Spleen (tissue), 7 donors: ENCODE measurements around the gene CDC5L.

Source experiments
- CTCF ChIP-seq, 11 experiments: fragments of 200-600 bp in 7 of 11; fragments of 450-650 bp in 4 of 11; sonication (generic) in 4 of 11; IDR thresholded peaks in 8 of 11; conservative IDR thresholded peaks in 3 of 11; 1 replicate in 7 of 11; 2 replicates in 4 of 11; pipeline versions ENCODE4 v1.4.0 to v1.8.0; 2016 to 2021; ENCODE audit warnings: antibody characterized with exemption in 11 of 11, inconsistent platforms in 4 of 11, mild to moderate bottlenecking in 1 of 11
- POLR2A ChIP-seq, 3 donors: fragments of 450-650 bp; IDR thresholded peaks; one replicate each; pipeline ENCODE4 v1.5.1; 2017; ENCODE audit warnings: antibody characterized with exemption in 3 of 3, mild to moderate bottlenecking in 1 of 3
- donor health status: DM: no; HTN: no; CAD: no; lungs with moderate emphysema.
- donor health status: DM: no; HTN: no; CAD: no.
- donor health status: DM: no; HTN: no; CAD: no.

GRCh38 chr6:44485601-44486401, 98.3 kb downstream of the CDC5L start:
- no peak for TF ChIP-seq POLR2A (IDR thresholded peaks at IDR 0.05)
- no peak for TF ChIP-seq CTCF (IDR thresholded peaks at IDR 0.05 in 8 of 11, conservative IDR thresholded peaks at IDR 0.05 in 3 of 11)
